ENCODE data around the gene ACSS2.

DNA sequence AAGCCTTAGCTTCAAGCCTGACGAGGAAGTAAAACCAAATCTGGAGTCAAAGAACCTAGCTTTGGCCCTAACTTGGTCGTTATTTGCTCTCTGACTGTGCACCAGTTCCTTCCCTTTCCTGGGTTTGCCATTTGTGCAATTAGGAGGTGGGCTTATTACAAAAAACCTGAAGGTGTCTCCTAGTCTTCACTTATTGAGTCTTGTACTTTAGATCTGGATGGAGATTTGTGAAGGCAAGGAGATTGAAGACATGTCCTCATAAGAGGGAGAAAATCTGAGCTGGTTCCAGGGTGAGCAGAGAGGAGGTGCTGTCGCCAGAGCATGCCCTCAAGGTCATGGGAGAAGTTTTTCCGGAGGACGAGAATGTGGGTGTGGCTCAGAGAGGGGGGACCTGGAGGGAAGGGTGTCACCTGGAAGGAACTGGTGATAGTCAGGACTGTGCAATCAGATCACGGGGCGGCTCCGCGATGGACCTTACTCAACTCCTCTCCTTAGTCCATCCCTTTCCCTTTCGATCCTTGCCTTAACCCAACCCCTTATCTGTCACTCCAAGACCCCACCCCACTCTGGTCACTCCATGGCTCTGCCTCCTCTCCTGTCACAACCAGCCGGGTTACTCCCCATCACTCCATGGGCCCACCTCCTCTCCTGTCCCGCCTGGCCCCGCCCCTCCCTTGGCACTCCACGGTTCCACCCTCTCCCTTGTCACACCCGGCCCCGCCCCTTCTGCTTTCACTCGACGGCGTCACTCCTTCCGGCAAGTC lies 588 bp upstream of the ACSS2 start:
- TF ChIP-seq POLR2A (IDR thresholded peaks at IDR 0.05), result peak in 1 of 2 donors; percentile 75
- TF ChIP-seq, protein P1, sequence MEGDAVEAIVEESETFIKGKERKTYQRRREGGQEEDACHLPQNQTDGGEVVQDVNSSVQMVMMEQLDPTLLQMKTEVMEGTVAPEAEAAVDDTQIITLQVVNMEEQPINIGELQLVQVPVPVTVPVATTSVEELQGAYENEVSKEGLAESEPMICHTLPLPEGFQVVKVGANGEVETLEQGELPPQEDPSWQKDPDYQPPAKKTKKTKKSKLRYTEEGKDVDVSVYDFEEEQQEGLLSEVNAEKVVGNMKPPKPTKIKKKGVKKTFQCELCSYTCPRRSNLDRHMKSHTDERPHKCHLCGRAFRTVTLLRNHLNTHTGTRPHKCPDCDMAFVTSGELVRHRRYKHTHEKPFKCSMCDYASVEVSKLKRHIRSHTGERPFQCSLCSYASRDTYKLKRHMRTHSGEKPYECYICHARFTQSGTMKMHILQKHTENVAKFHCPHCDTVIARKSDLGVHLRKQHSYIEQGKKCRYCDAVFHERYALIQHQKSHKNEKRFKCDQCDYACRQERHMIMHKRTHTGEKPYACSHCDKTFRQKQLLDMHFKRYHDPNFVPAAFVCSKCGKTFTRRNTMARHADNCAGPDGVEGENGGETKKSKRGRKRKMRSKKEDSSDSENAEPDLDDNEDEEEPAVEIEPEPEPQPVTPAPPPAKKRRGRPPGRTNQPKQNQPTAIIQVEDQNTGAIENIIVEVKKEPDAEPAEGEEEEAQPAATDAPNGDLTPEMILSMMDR (IDR thresholded peaks at IDR 0.05), result peak in 4 of 6 experiments; percentile 23 to 75 (median 64)

All from Peyer's patch (tissue), 4 donors.